ENCODE data around the gene CUX1.
"Not testable (repeated sequence)": the region's sequence is repeated elsewhere in the genome, so short reads cannot be mapped to it uniquely, and the experiment has no call there.

CUX1 gene

GRCh38 chr7:102327183-102327582 lies 509.8 kb downstream of the CUX1 start:
- DNase-seq = not testable (repeated sequence)

- DNase-seq = not testable (repeated sequence)
Measured at GRCh38 chr7:102328863-102329262, 511.4 kb downstream of the CUX1 start.

- not testable (repeated sequence) for DNase-seq
Measured at GRCh38 chr7:102329366-102329765, 511.9 kb downstream of the CUX1 start.

GRCh38 chr7:102330666-102331460 lies 513.4 kb downstream of the CUX1 start:
- DNase-seq = not testable (repeated sequence)

All from activated CD4-positive, alpha-beta T cell treated with anti-CD3 and anti-CD28 coated beads, Interleukin-2, amount 50 U/mL, for 1 hour (primary cell).